H1 (cell line): ENCODE data around the gene NUTM2E.
"Not testable (repeated sequence)": the region's sequence is repeated elsewhere in the genome, so short reads cannot be mapped to it uniquely, and the experiment has no call there.

Source experiments
- CTCF ChIP-seq, 3 experiments: IDR thresholded peaks; 1 replicate in 2 of 3; 2 replicates in 1 of 3; pipeline versions ENCODE4 v1.5.1 to v1.6.1; 2011; ENCODE audit warnings: low read length in 3 of 3, mild to moderate bottlenecking in 3 of 3, inconsistent platforms in 2 of 3, low read depth in 1 of 3, moderate library complexity in 1 of 3; ENCODE audit not compliant: insufficient read depth in 1 of 3; ENCODE audit errors: control extremely low read depth in 1 of 3
- GABPA ChIP-seq: IDR thresholded peaks from 2 replicates; pipeline ENCODE4 v1.6.1; 2011; ENCODE audit warnings: mild to moderate bottlenecking, low read length, moderate library complexity, borderline replicate concordance; ENCODE audit not compliant: insufficient read depth
- POLR2AphosphoS5 ChIP-seq: IDR thresholded peaks from 2 replicates; pipeline ENCODE4 v1.6.1; 2011; ENCODE audit warnings: low read depth, low read length

GRCh38 chr10:79789351-79789750, 37.2 kb upstream of the NUTM2E start:
- TF ChIP-seq POLR2AphosphoS5; GABPA; CTCF (IDR thresholded peaks at IDR 0.05; ENCODE audit: control extremely low read depth in 1 of 3, insufficient read depth in 1 of 3, low read depth in 1 of 3, low read length in 3 of 3): not testable (repeated sequence)
